Measurements from ENCODE around the gene ANKRD24.

GRCh38 chr19:4215807-4216206 is 33.3 kb downstream of the ANKRD24 start:
- TF ChIP-seq POLR2AphosphoS5 (IDR thresholded peaks at IDR 0.05; ENCODE audit: low read depth, low read length) = no peak
- TF ChIP-seq POLR2A (IDR thresholded peaks at IDR 0.05; ENCODE audit: low read depth, low read length) = no peak
- TF ChIP-seq TAF1 (IDR thresholded peaks at IDR 0.05; ENCODE audit: low read depth, low read length) = no peak
- TF ChIP-seq POU2F2 (IDR thresholded peaks at IDR 0.05; ENCODE audit: low read depth, low read length) = no peak
- no peak for TF ChIP-seq SPI1 (IDR thresholded peaks at IDR 0.05; ENCODE audit: low read depth, low read length)
